Naive thymus-derived CD4-positive, alpha-beta T cell (primary cell): ENCODE measurements around the gene ZSCAN20. TPM values are rescaled to one million over a fixed set of nuclear protein-coding genes. Genes with fewer than 3 reads are reported as not detected.

Experiments used
- ATAC-seq: fragments of 150-1000 bp; cut with Tn5 transposase; 2 replicates; pipeline ENCODE4 v1.10.0; 2021; ENCODE audit warnings: mild to moderate bottlenecking, moderate library complexity
- CTCF ChIA-PET: fragments of 350-600 bp; sonication (Branson Sonifier 250); formaldehyde crosslinking; loops from one replicate; lab custom pipeline; 2021; ENCODE audit warnings: antibody characterized with exemption; lab: Charles Lee
- POLR2A ChIA-PET: fragments of 350-600 bp; sonication (Branson Sonifier 250); formaldehyde crosslinking; loops from one replicate; lab custom pipeline; 2021; ENCODE audit warnings: antibody characterized with exemption, inconsistent platforms; lab: Charles Lee
- DNase-seq, 9 donors: peaks; one replicate each; pipeline versions ENCODE4 v3.0.0 to v3.0.0-alpha.2; 2020 to 2022; ENCODE audit warnings: mixed read lengths in 1 of 9
- H3K27ac ChIP-seq: one replicate; pipeline ENCODE4 v1.7.0; 2013; ENCODE audit warnings: mild to moderate bottlenecking, low read depth, low read length, moderate library complexity
- H3K27me3 ChIP-seq, 2 donors: one replicate each; pipeline ENCODE4 v1.7.0; 2013; ENCODE audit warnings: low read length in 2 of 2, mild to moderate bottlenecking in 2 of 2, moderate library complexity in 2 of 2; ENCODE audit not compliant: control insufficient read depth in 2 of 2, insufficient read depth in 2 of 2
- H3K36me3 ChIP-seq, 3 experiments: 1 replicate in 2 of 3; 2 replicates in 1 of 3; pipeline ENCODE4 v1.7.0; 2013; ENCODE audit warnings: low read length in 3 of 3, mild to moderate bottlenecking in 3 of 3, moderate library complexity in 1 of 3; ENCODE audit not compliant: insufficient read depth in 3 of 3, control insufficient read depth in 2 of 3
- H3K4me1 ChIP-seq, 2 donors: one replicate each; pipeline ENCODE4 v1.7.0; 2013; ENCODE audit warnings: low read length in 2 of 2, mild to moderate bottlenecking in 2 of 2, moderate library complexity in 1 of 2; ENCODE audit not compliant: control insufficient read depth in 2 of 2, insufficient read depth in 2 of 2
- H3K4me3 ChIP-seq: 2 replicates; pipeline ENCODE4 v1.7.0; 2013; ENCODE audit warnings: mild to moderate bottlenecking, low read length
- H3K9me3 ChIP-seq, 3 experiments: 1 replicate in 2 of 3; 2 replicates in 1 of 3; pipeline ENCODE4 v1.7.0; 2013; ENCODE audit warnings: low read length in 3 of 3; ENCODE audit not compliant: control insufficient read depth in 2 of 3
- H3K27ac Mint-ChIP-seq, 9 donors: one replicate each; pipeline ENCODE4 v1.8.0; 2020 to 2022; ENCODE audit warnings: mixed read lengths in 9 of 9, mild to moderate bottlenecking in 8 of 9, moderate library complexity in 5 of 9, inconsistent platforms in 2 of 9
- H3K27me3 Mint-ChIP-seq, 5 donors: one replicate each; pipeline ENCODE4 v1.8.0; 2021 to 2022; ENCODE audit warnings: mixed read lengths in 5 of 5, mild to moderate bottlenecking in 1 of 5
- H3K36me3 Mint-ChIP-seq, 5 donors: one replicate each; pipeline ENCODE4 v1.8.0; 2020 to 2022; ENCODE audit warnings: mixed read lengths in 5 of 5, mild to moderate bottlenecking in 3 of 5, inconsistent platforms in 1 of 5
- H3K4me1 Mint-ChIP-seq, 7 donors: one replicate each; pipeline ENCODE4 v1.8.0; 2020 to 2022; ENCODE audit warnings: mixed read lengths in 7 of 7, mild to moderate bottlenecking in 3 of 7, inconsistent platforms in 1 of 7
- H3K4me3 Mint-ChIP-seq, 10 donors: one replicate each; pipeline ENCODE4 v1.8.0; 2020 to 2022; ENCODE audit warnings: mild to moderate bottlenecking in 10 of 10, mixed read lengths in 10 of 10, moderate library complexity in 6 of 10, inconsistent platforms in 2 of 10
- H3K9me3 Mint-ChIP-seq, 11 donors: one replicate each; pipeline ENCODE4 v1.8.0; 2020 to 2022; ENCODE audit warnings: mixed read lengths in 11 of 11, mild to moderate bottlenecking in 4 of 11, inconsistent platforms in 1 of 11, moderate library complexity in 1 of 11
- intact Hi-C, 2 donors: fragments of 100-400 bp; cut with micrococcal nuclease; formaldehyde crosslinking; loops; one replicate each; pipeline ENCODE4 v1.15.1; 2023
- polyA plus RNA-seq, 2 donors: library from polyadenylated mRNA; unstranded; fragments of 300-500 nt; fragmentation: Illumina TruSeq; gene quantifications; one replicate each; pipeline ENCODE4 v1.2.3, GENCODE V29; 2021
- total RNA-seq, 6 experiments: library from RNA in 5 of 6; stranded (reverse) in 5 of 6; gene quantifications; 1 replicate in 5 of 6; 2 replicates in 1 of 6; pipeline ENCODE4 v1.2.3 and lab custom pipeline; 2021 to 2026

The ZSCAN20 gene
- total and polyA plus RNA-seq, 7 experiments from 2014 or later = 0.77 to 3.0 (median 1.6) TPM

- ChIA-PET CTCF (no interaction called here), POLR2A (no interaction called here)
- no peak overlapping the region for H3K4me3 Mint-ChIP-seq
- H3K9me3 Mint-ChIP-seq = peaks cover 22 to 82% (median 39%) of the 10 kb centered on the region in 11 donors
- H3K27ac Mint-ChIP-seq = no peak overlapping the region
- Histone ChIP-seq H3K36me3 (peaks cover 0 to 14% (median 0%) of the 10 kb centered on the region in 3 experiments), H3K27me3 (no peaks in the 10 kb centered on the region), H3K4me3 (no peak overlapping the region), H3K27ac (no peak overlapping the region), H3K9me3 (peaks cover 0 to 33% (median 13%) of the 10 kb centered on the region in 3 experiments), H3K4me1 (no peaks in the 10 kb centered on the region)
- ATAC-seq = no peak
- H3K4me1 Mint-ChIP-seq = no peaks in the 10 kb centered on the region
- no peaks in the 10 kb centered on the region for H3K27me3 Mint-ChIP-seq
- DNase-seq = no peak
- peaks cover 27 to 55% (median 39%) of the 10 kb centered on the region in 5 donors for H3K36me3 Mint-ChIP-seq
- intact Hi-C loops = no loop called here
These were observed 25.0 kb downstream of the ZSCAN20 start for GRCh38 chr1:33497410-33497809.

- intact Hi-C loops = no loop called here
- ChIA-PET POLR2A (no interaction called here), CTCF (no interaction called here)
These were observed 28.1 kb downstream of the ZSCAN20 start for GRCh38 chr1:33500547-33500946.

GRCh38 chr1:33501309-33501708, 28.9 kb downstream of the ZSCAN20 start:
- Mint-ChIP-seq H3K9me3 (peaks cover 4 to 46% (median 14%) of the 10 kb centered on the region in 11 donors), H3K27ac (no peak overlapping the region), H3K36me3 (peaks cover 4 to 30% (median 14%) of the 10 kb centered on the region in 5 donors), H3K4me3 (no peak overlapping the region), H3K27me3 (peaks cover 0 to 4% (median 0%) of the 10 kb centered on the region in 5 donors), H3K4me1 (no peaks in the 10 kb centered on the region)
- ATAC-seq (no peak), DNase-seq (no peak)
- Histone ChIP-seq H3K27me3 (no peaks in the 10 kb centered on the region), H3K9me3 (peaks cover 0 to 3% (median 0%) of the 10 kb centered on the region in 3 experiments), H3K36me3 (no peaks in the 10 kb centered on the region), H3K27ac (no peak overlapping the region), H3K4me3 (no peak overlapping the region), H3K4me1 (no peaks in the 10 kb centered on the region)
- ChIA-PET CTCF (no interaction called here), POLR2A (no interaction called here)
- intact Hi-C loops = no loop called here

More at GRCh38 chr1:33500547-33500946, 28.1 kb downstream of the ZSCAN20 start:
- Mint-ChIP-seq H3K9me3 (peaks cover 4 to 54% (median 20%) of the 10 kb centered on the region in 11 donors), H3K27ac (no peak overlapping the region), H3K4me3 (no peak overlapping the region), H3K4me1 (no peaks in the 10 kb centered on the region), H3K36me3 (peaks cover 7 to 32% (median 16%) of the 10 kb centered on the region in 5 donors), H3K27me3 (peaks cover 0 to 4% (median 0%) of the 10 kb centered on the region in 5 donors)
- Histone ChIP-seq H3K27me3 (no peaks in the 10 kb centered on the region), H3K27ac (no peak overlapping the region), H3K9me3 (peaks cover 0 to 9% (median 5%) of the 10 kb centered on the region in 3 experiments), H3K4me3 (no peak overlapping the region), H3K4me1 (no peaks in the 10 kb centered on the region), H3K36me3 (no peaks in the 10 kb centered on the region)
- no peak for ATAC-seq
- no peak for DNase-seq

- H3K27ac Mint-ChIP-seq = no peak overlapping the region
- H3K27ac ChIP-seq = no peak overlapping the region
- H3K4me1 Mint-ChIP-seq = no peaks in the 10 kb centered on the region
- ChIA-PET POLR2A (no interaction called here), CTCF (no interaction called here)
- H3K9me3 Mint-ChIP-seq = peaks cover 4 to 42% (median 11%) of the 10 kb centered on the region in 11 donors
- peaks cover 0 to 3% (median 0%) of the 10 kb centered on the region in 3 experiments for H3K9me3 ChIP-seq
- H3K27me3 ChIP-seq = no peaks in the 10 kb centered on the region
- ATAC-seq (no peak), DNase-seq (no peak)
- no peaks in the 10 kb centered on the region for H3K4me1 ChIP-seq
- H3K4me3 ChIP-seq = no peak overlapping the region
- no peaks in the 10 kb centered on the region for H3K36me3 ChIP-seq
- no peak overlapping the region for H3K4me3 Mint-ChIP-seq
- intact Hi-C loops = no loop called here
- peaks cover 0 to 4% (median 0%) of the 10 kb centered on the region in 5 donors for H3K27me3 Mint-ChIP-seq
- H3K36me3 Mint-ChIP-seq = peaks cover 3 to 28% (median 14%) of the 10 kb centered on the region in 5 donors
These were observed 29.3 kb downstream of the ZSCAN20 start for GRCh38 chr1:33501774-33502173.

- Histone ChIP-seq H3K27me3 (no peaks in the 10 kb centered on the region), H3K4me3 (no peak overlapping the region), H3K4me1 (no peaks in the 10 kb centered on the region), H3K36me3 (no peaks in the 10 kb centered on the region), H3K27ac (no peak overlapping the region), H3K9me3 (no peaks in the 10 kb centered on the region)
- Mint-ChIP-seq H3K36me3 (peaks cover 0 to 20% (median 4%) of the 10 kb centered on the region in 5 donors), H3K4me3 (no peak overlapping the region), H3K9me3 (peaks cover 2 to 34% (median 6%) of the 10 kb centered on the region in 11 donors), H3K27me3 (peaks cover 0 to 4% (median under 1%) of the 10 kb centered on the region in 5 donors), H3K4me1 (no peaks in the 10 kb centered on the region), H3K27ac (no peak overlapping the region)
- DNase-seq (no peak), ATAC-seq (no peak)
- intact Hi-C loops = no loop called here
- CTCF ChIA-PET = no interaction called here
- POLR2A ChIA-PET = no interaction called here
These were observed 30.3 kb downstream of the ZSCAN20 start for GRCh38 chr1:33502726-33503125.

- Mint-ChIP-seq H3K36me3 (peaks cover 0 to 14% (median 0%) of the 10 kb centered on the region in 5 donors), H3K4me1 (no peaks in the 10 kb centered on the region), H3K4me3 (no peak overlapping the region), H3K9me3 (peaks cover 0 to 31% (median 5%) of the 10 kb centered on the region in 11 donors), H3K27ac (no peak overlapping the region), H3K27me3 (peaks cover 0 to 6% (median 6%) of the 10 kb centered on the region in 5 donors)
- ChIA-PET CTCF (no interaction called here), POLR2A (no interaction called here)
- no peak for DNase-seq
- no peaks in the 10 kb centered on the region for H3K27me3 ChIP-seq
- H3K36me3 ChIP-seq = no peaks in the 10 kb centered on the region
- H3K27ac ChIP-seq = no peak overlapping the region
- no peaks in the 10 kb centered on the region for H3K9me3 ChIP-seq
- intact Hi-C loops = no loop called here
- H3K4me1 ChIP-seq = no peaks in the 10 kb centered on the region
- no peak overlapping the region for H3K4me3 ChIP-seq
- no peak for ATAC-seq
These were observed 31.1 kb downstream of the ZSCAN20 start for GRCh38 chr1:33503506-33503905.

GRCh38 chr1:33507661-33508060, 35.2 kb downstream of the ZSCAN20 start:
- Mint-ChIP-seq H3K27ac (no peak overlapping the region), H3K27me3 (peaks cover 0 to 14% (median 6%) of the 10 kb centered on the region in 5 donors), H3K4me1 (peaks cover 0 to 1% (median 0%) of the 10 kb centered on the region in 7 donors), H3K4me3 (no peak overlapping the region), H3K9me3 (peaks cover 0 to 6% (median 0%) of the 10 kb centered on the region in 11 donors), H3K36me3 (no peaks in the 10 kb centered on the region)
- no peaks in the 10 kb centered on the region for H3K4me1 ChIP-seq
- DNase-seq (no peak), ATAC-seq (no peak)
- H3K4me3 ChIP-seq = no peak overlapping the region
- no peaks in the 10 kb centered on the region for H3K27me3 ChIP-seq
- POLR2A ChIA-PET = no interaction called here
- CTCF ChIA-PET = no interaction called here
- H3K27ac ChIP-seq = no peak overlapping the region
- no peaks in the 10 kb centered on the region for H3K9me3 ChIP-seq
- no peaks in the 10 kb centered on the region for H3K36me3 ChIP-seq
- intact Hi-C loops = no loop called here
